ENCODE data around the gene LMTK2.

LMTK2 gene

GRCh38 chr7:98170966-98171365 lies 64.3 kb downstream of the LMTK2 start:
- no peak for DNase-seq (ENCODE audit: low read depth)
- no peak overlapping the region for H3K4me3 ChIP-seq (ENCODE audit: low read depth, low read length)
- TF ChIP-seq CTCF (IDR thresholded peaks at IDR 0.05; ENCODE audit: control insufficient read depth, extremely low read depth, insufficient read depth) = no peak

GRCh38 chr7:98171449-98171848 lies 64.8 kb downstream of the LMTK2 start:
- DNase-seq (ENCODE audit: low read depth) = no peak
- no peak overlapping the region for H3K4me3 ChIP-seq (ENCODE audit: low read depth, low read length)
- no peak for TF ChIP-seq CTCF (IDR thresholded peaks at IDR 0.05; ENCODE audit: control insufficient read depth, extremely low read depth, insufficient read depth)

GRCh38 chr7:98174334-98175259 lies 67.9 kb downstream of the LMTK2 start:
- TF ChIP-seq CTCF (IDR thresholded peaks at IDR 0.05; ENCODE audit: control insufficient read depth, extremely low read depth, insufficient read depth) = peak; percentile 32; the same call in 1 of the 2 replicates
- DNase-seq (ENCODE audit: low read depth) = peak; percentile 90
- no peak overlapping the region for H3K4me3 ChIP-seq (ENCODE audit: low read depth, low read length)

GRCh38 chr7:98175260-98175940 lies 68.7 kb downstream of the LMTK2 start:
- no peak overlapping the region for H3K4me3 ChIP-seq (ENCODE audit: low read depth, low read length)
- DNase-seq (ENCODE audit: low read depth) = no peak
- TF ChIP-seq CTCF (IDR thresholded peaks at IDR 0.05; ENCODE audit: control insufficient read depth, extremely low read depth, insufficient read depth) = no peak

GRCh38 chr7:98177553-98177952 lies 70.9 kb downstream of the LMTK2 start:
- no peak for TF ChIP-seq CTCF (IDR thresholded peaks at IDR 0.05; ENCODE audit: control insufficient read depth, extremely low read depth, insufficient read depth)
- H3K4me3 ChIP-seq (ENCODE audit: low read depth, low read length) = no peak overlapping the region
- DNase-seq (ENCODE audit: low read depth) = no peak

- no peak for TF ChIP-seq CTCF (IDR thresholded peaks at IDR 0.05; ENCODE audit: control insufficient read depth, extremely low read depth, insufficient read depth)
- no peak overlapping the region for H3K4me3 ChIP-seq (ENCODE audit: low read depth, low read length)
- no peak for DNase-seq (ENCODE audit: low read depth)
Observed at GRCh38 chr7:98178321-98178720, 71.7 kb downstream of the LMTK2 start.
